ENCODE data around the gene ZNF774. TPM values are rescaled to one million over a fixed set of nuclear protein-coding genes. Genes with fewer than 3 reads are reported as not detected.
A peak's percentile ranks its signal among the peaks of the same experiment; 100 is the strongest.

The ZNF774 gene
- total and polyA plus RNA-seq, 10 of the 15 experiments (the other 5 are each of a cell fraction or from before 2014, with no cell fraction given): 0.35 to 2.5 (median 1.7) TPM

DNA sequence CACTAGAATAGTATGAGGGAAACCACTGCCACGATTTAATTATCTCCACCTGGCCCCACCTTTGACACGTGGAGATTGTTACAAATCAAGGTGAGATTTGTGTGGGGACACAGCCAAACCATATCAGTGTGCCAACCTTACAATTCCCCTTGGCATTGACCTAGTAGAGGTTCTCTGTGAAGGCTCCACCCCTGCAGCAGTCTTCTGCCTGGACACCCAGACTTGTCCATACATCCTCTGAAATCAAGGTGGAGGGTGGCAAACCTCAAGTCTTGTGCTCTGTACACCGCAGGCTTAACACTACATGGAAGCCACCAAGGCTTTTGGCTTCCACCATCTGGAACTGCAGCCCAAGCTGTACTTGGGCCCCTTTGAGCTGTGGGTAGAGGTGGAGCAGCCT, 27.2 kb downstream of the ZNF774 start:
- ATAC-seq (no peak), DNase-seq (ENCODE audit: low read depth, low spot score) (no peak), FAIRE-seq (no peak)
- H2AFZ ChIP-seq (ENCODE audit: control insufficient read depth, low read depth, low read length): no peak overlapping the region
- no peak overlapping the region for H3K9ac ChIP-seq (ENCODE audit: control insufficient read depth, insufficient read depth, low read length)
- ChIA-PET RAD21 (ENCODE audit: unreplicated experiment) (interaction anchor here (1.2 kb wide), 1 partner anchor 59 kb away, joined by 3 read pairs; no protein-coding TSS in a partner anchor), POLR2A (no interaction called here), SMC1A (ENCODE audit: uncharacterized antibody, unreplicated experiment) (no interaction called here), CTCF (interaction anchor here (2.3 kb wide), 1 partner anchor 18 kb away, joined by 12 read pairs; no protein-coding TSS in a partner anchor)
- intact Hi-C loops (cut with micrococcal nuclease; ENCODE audit: unreplicated experiment): no loop called here
- WGBS (ENCODE audit: insufficient coverage, insufficient replicate concordance, low lambda C conversion rate, missing lambda C conversion rate): 47% methylated on average over 3 of the region's 3 CpGs
- no peaks in the 10 kb centered on the region for H4K20me1 ChIP-seq (ENCODE audit: control insufficient read depth, insufficient read depth)
- no peak overlapping the region for H3K27ac ChIP-seq (ENCODE audit: control insufficient read depth, insufficient read depth)
- H3K4me2 ChIP-seq (ENCODE audit: control insufficient read depth, insufficient read depth): no peak overlapping the region
- no peaks in the 10 kb centered on the region for H3K27me3 ChIP-seq (replicated peaks in 1 of 2; ENCODE audit: control insufficient read depth in 2 of 2, insufficient read depth in 2 of 2, low read length in 1 of 2)
- in situ Hi-C loops (cut with MboI): no loop called here
- no peak overlapping the region for H3K4me3 ChIP-seq
- no peaks in the 10 kb centered on the region for H3K36me3 ChIP-seq (ENCODE audit: control insufficient read depth in 2 of 2, insufficient read depth in 2 of 2, low read length in 1 of 2)
- H3K9me3 ChIP-seq (replicated peaks; ENCODE audit: control insufficient read depth, insufficient read depth, low read length): peaks cover 14% of the 10 kb centered on the region
- TF ChIP-seq HDGF (IDR thresholded peaks at IDR 0.05): no peak
- peak; percentile 73; the same call in 1 of the 2 replicates for TF ChIP-seq CBX5 (IDR thresholded peaks at IDR 0.05; ENCODE audit: low read depth)
- H3K4me1 ChIP-seq (ENCODE audit: control insufficient read depth, insufficient read depth, low read length): peaks cover 5% of the 10 kb centered on the region; the same call in 1 of the 2 replicates
- no peaks in the 10 kb centered on the region for H3K79me2 ChIP-seq (ENCODE audit: control insufficient read depth, insufficient read depth, low read length)
- no TSS peak for BruUV-seq (replicated peaks)

- DNase-seq (ENCODE audit: low read depth, low spot score) (no peak), FAIRE-seq (no peak), ATAC-seq (no peak)
- H3K27ac ChIP-seq (ENCODE audit: control insufficient read depth, insufficient read depth): no peak overlapping the region
- no peaks in the 10 kb centered on the region for H3K27me3 ChIP-seq (replicated peaks in 1 of 2; ENCODE audit: control insufficient read depth in 2 of 2, insufficient read depth in 2 of 2, low read length in 1 of 2)
- H3K36me3 ChIP-seq (ENCODE audit: control insufficient read depth in 2 of 2, insufficient read depth in 2 of 2, low read length in 1 of 2): no peaks in the 10 kb centered on the region
- intact Hi-C loops (cut with micrococcal nuclease; ENCODE audit: unreplicated experiment): no loop called here
- ChIA-PET POLR2A (no interaction called here), RAD21 (ENCODE audit: unreplicated experiment) (interaction anchor here (0.9 to 1.0 kb wide), 2 partner anchors 7 to 19 kb away, joined by 3 read pairs; no protein-coding TSS in a partner anchor), SMC1A (ENCODE audit: uncharacterized antibody, unreplicated experiment) (interaction anchor here (0.7 to 1.7 kb wide), 4 partner anchors 19 to 100 kb away, joined by 3 to 7 read pairs (median 3); no protein-coding TSS in a partner anchor), CTCF (interaction anchor here (0.9 to 1.3 kb wide), 2 partner anchors 10 to 14 kb away, joined by 3 to 4 read pairs; no protein-coding TSS in a partner anchor)
- in situ Hi-C loops (cut with MboI): no loop called here
- H3K4me3 ChIP-seq: no peak overlapping the region
- no peak overlapping the region for H2AFZ ChIP-seq (ENCODE audit: control insufficient read depth, low read depth, low read length)
- BruUV-seq (replicated peaks): no TSS peak
- H3K4me2 ChIP-seq (ENCODE audit: control insufficient read depth, insufficient read depth): no peak overlapping the region
- no peaks in the 10 kb centered on the region for H4K20me1 ChIP-seq (ENCODE audit: control insufficient read depth, insufficient read depth)
- H3K79me2 ChIP-seq (ENCODE audit: control insufficient read depth, insufficient read depth, low read length): no peaks in the 10 kb centered on the region
- peak; percentile 29; the same call in 1 of the 2 replicates for TF ChIP-seq SPI1 (IDR thresholded peaks at IDR 0.05; ENCODE audit: borderline replicate concordance, insufficient read depth, low read depth, low read length)
- no peak for TF ChIP-seq HCFC1 (IDR thresholded peaks at IDR 0.05; ENCODE audit: low read length)
- TF ChIP-seq WRNIP1 (IDR thresholded peaks at IDR 0.05; ENCODE audit: borderline replicate concordance, low read depth, low read length): no peak
- TF ChIP-seq SREBF1 (IDR thresholded peaks at IDR 0.05; ENCODE audit: low read length): no peak
- TF ChIP-seq TARDBP (IDR thresholded peaks at IDR 0.05; ENCODE audit: borderline replicate concordance): no peak
- no peak for TF ChIP-seq SMAD5 (IDR thresholded peaks at IDR 0.05; ENCODE audit: low read depth)
- no peak overlapping the region for H3K9ac ChIP-seq (ENCODE audit: control insufficient read depth, insufficient read depth, low read length)
- peaks cover 5% of the 10 kb centered on the region; the same call in 1 of the 2 replicates for H3K4me1 ChIP-seq (ENCODE audit: control insufficient read depth, insufficient read depth, low read length)
- peaks cover 14% of the 10 kb centered on the region for H3K9me3 ChIP-seq (replicated peaks; ENCODE audit: control insufficient read depth, insufficient read depth, low read length)
Measured at GRCh38 chr15:90381515-90381914, 29.4 kb downstream of the ZNF774 start.
